Keratinocyte (primary cell): Measurements from ENCODE around the gene PARVA. TPM values are rescaled to one million over a fixed set of nuclear protein-coding genes. Genes with fewer than 3 reads are reported as not detected.
A peak's percentile ranks its signal among the peaks of the same experiment; 100 is the strongest.

Experiments used
- DNase-seq: peaks from one replicate; pipeline ENCODE4 v3.0.0-alpha.2; 2011; ENCODE audit warnings: low read depth, missing footprints, low spot score
- FAIRE-seq: peaks from 2 replicates; lab custom pipeline; 2011; peaks lifted over from hg19 to GRCh38; lab: Jason Lieb, UNC
- H2AFZ ChIP-seq: 2 replicates; pipeline ENCODE4 v1.6.0; 2012; ENCODE audit warnings: low read length, control low read depth, inconsistent platforms; ENCODE audit not compliant: control insufficient read depth
- H3K27ac ChIP-seq: 2 replicates; pipeline ENCODE4 v1.5.1; 2011; ENCODE audit warnings: low read length; ENCODE audit not compliant: control insufficient read depth, insufficient read depth
- H3K27me3 ChIP-seq: 3 replicates; pipeline ENCODE4 v1.6.0; 2011; ENCODE audit warnings: low read length; ENCODE audit not compliant: control insufficient read depth, insufficient read depth; ENCODE audit errors: extremely low read depth
- H3K36me3 ChIP-seq, 2 experiments: 2 replicates in 1 of 2; 3 replicates in 1 of 2; pipeline ENCODE4 v1.5.1; 2011; ENCODE audit warnings: low read length in 2 of 2, mild to moderate bottlenecking in 1 of 2; ENCODE audit not compliant: control insufficient read depth in 2 of 2, insufficient read depth in 2 of 2; ENCODE audit errors: extremely low read depth in 1 of 2
- H3K4me1 ChIP-seq: 3 replicates; pipeline ENCODE4 v1.5.1; 2011; ENCODE audit warnings: low read length; ENCODE audit not compliant: control insufficient read depth, insufficient read depth; ENCODE audit errors: extremely low read depth
- H3K4me2 ChIP-seq: 3 replicates; pipeline ENCODE4 v1.6.0; 2011; ENCODE audit warnings: low read depth, low read length; ENCODE audit not compliant: control insufficient read depth, insufficient read depth; ENCODE audit errors: extremely low read depth
- H3K4me3 ChIP-seq, 3 experiments: fragments of 200-600 bp in 1 of 3; sonication (generic) in 1 of 3; 2 replicates in 2 of 3; 3 replicates in 1 of 3; pipeline ENCODE4 v1.5.1; 2011 to 2016; ENCODE audit warnings: low read length in 3 of 3, mild to moderate bottlenecking in 3 of 3, control low read depth in 2 of 3, inconsistent platforms in 1 of 3, low read depth in 1 of 3, mixed read lengths in 1 of 3, mixed run types in 1 of 3, moderate library complexity in 1 of 3; ENCODE audit not compliant: control insufficient read depth in 2 of 3, insufficient read depth in 2 of 3; ENCODE audit errors: extremely low read depth in 1 of 3
- H3K79me2 ChIP-seq: 2 replicates; pipeline ENCODE4 v1.6.0; 2012; ENCODE audit warnings: low read length; ENCODE audit not compliant: control insufficient read depth, insufficient read depth
- H3K9ac ChIP-seq: 3 replicates; pipeline ENCODE4 v1.6.0; 2011; ENCODE audit warnings: low read length; ENCODE audit not compliant: control insufficient read depth, insufficient read depth; ENCODE audit errors: extremely low read depth
- H3K9me1 ChIP-seq: 3 replicates; pipeline ENCODE4 v1.6.0; 2011; ENCODE audit warnings: low read length; ENCODE audit not compliant: control insufficient read depth, insufficient read depth; ENCODE audit errors: extremely low read depth
- H3K9me3 ChIP-seq: 2 replicates; pipeline ENCODE4 v1.5.1; 2012; ENCODE audit warnings: low read depth, low read length; ENCODE audit not compliant: control insufficient read depth
- H4K20me1 ChIP-seq: 3 replicates; pipeline ENCODE4 v1.6.0; 2011; ENCODE audit warnings: low read length; ENCODE audit not compliant: control insufficient read depth, insufficient read depth; ENCODE audit errors: extremely low read depth
- EZH2 ChIP-seq: IDR thresholded peaks from one replicate; pipeline ENCODE4 v1.6.1; 2012; ENCODE audit warnings: inconsistent platforms, mild to moderate bottlenecking, low read length, moderate library complexity
- dilution Hi-C: fragments of 300-500 bp; cut with MboI; formaldehyde crosslinking; loops from one replicate; pipeline ENCODE4 v1.7.0; 2020; ENCODE audit warnings: low sequenced_read_pairs; ENCODE audit not compliant: extremely low pct_ligation_motif_present
- polyA plus RNA-seq, 5 experiments: library from polyadenylated mRNA; depleted of rRNA in 3 of 5; stranded (reverse) in 3 of 5; stranded (forward) in 1 of 5; unstranded in 1 of 5; fragments of >200 nt; gene quantifications; 1 replicate in 1 of 5; 2 replicates in 3 of 5; 3 replicates in 1 of 5; pipeline versions ENCODE4 v1.2.1 to v1.2.3, GENCODE V29; 2011 to 2012; ENCODE audit warnings: missing spikeins in 2 of 5, low read depth in 1 of 5, low replicate concordance in 1 of 5
- TF ChIP-seq, protein P1 (sequence below), 3 experiments: IDR thresholded peaks in 1 of 3; conservative IDR thresholded peaks in 1 of 3; optimal IDR thresholded peaks in 1 of 3; 2 replicates in 2 of 3; 3 replicates in 1 of 3; pipeline versions ENCODE3 to v1.5.1; 2011; ENCODE audit warnings: low read length in 3 of 3, mild to moderate bottlenecking in 3 of 3, moderate library complexity in 2 of 3, control low read depth in 1 of 3, inconsistent platforms in 1 of 3; ENCODE audit not compliant: insufficient read depth in 2 of 3; ENCODE audit errors: extremely low read depth in 1 of 3

The PARVA gene
- polyA plus RNA-seq, 1 donor (not counting 4 experiments of a cell fraction or from before 2014, with no cell fraction given), result 28.9 TPM

DNA sequence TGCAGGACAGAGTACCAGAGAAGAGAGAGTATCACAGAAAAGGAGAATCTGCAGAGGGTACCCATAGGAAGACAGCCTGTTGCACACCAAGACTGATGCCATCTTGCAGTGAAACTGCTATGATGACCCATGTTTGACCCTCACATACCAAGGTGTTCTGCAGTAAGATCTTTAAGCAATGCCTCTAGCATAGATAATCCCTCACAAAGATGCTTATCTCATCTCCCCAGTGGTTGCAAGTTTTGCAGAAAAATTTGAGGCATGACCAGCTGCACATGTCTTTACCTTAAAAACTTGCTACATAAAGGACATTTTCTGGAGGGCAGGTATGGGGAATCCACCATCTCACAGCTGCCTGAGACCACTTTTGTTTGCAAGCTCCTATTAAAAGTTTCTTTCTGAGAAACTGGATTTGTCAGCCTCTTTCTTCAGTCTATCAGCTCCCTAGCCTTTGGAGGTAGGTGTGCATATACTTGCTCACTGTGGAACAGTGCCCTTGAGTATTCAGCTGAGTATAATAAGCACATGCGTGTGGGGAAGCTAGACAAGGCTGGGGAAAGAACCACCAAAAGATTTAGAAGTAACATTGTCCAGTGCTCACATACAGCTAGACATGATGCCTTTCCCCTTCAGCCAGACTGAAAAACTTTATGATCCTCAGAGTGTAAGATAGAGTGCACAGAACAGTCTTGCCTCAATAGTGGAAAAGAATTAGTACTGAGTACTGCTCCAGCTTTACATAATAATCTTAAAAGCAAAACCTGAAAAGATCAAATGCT, 196.5 kb downstream of the PARVA start:
- Histone ChIP-seq H3K9me1 (no peaks in the 10 kb centered on the region), H3K4me1 (no peaks in the 10 kb centered on the region), H2AFZ (no peak overlapping the region), H3K9me3 (no peaks in the 10 kb centered on the region), H3K36me3 (no peaks in the 10 kb centered on the region), H3K27ac (no peak overlapping the region), H3K79me2 (no peaks in the 10 kb centered on the region), H3K27me3 (peaks cover 11% of the 10 kb centered on the region), H3K4me2 (no peak overlapping the region), H4K20me1 (no peaks in the 10 kb centered on the region), H3K9ac (no peak overlapping the region), H3K4me3 (no peak overlapping the region)
- TF ChIP-seq, protein P1, sequence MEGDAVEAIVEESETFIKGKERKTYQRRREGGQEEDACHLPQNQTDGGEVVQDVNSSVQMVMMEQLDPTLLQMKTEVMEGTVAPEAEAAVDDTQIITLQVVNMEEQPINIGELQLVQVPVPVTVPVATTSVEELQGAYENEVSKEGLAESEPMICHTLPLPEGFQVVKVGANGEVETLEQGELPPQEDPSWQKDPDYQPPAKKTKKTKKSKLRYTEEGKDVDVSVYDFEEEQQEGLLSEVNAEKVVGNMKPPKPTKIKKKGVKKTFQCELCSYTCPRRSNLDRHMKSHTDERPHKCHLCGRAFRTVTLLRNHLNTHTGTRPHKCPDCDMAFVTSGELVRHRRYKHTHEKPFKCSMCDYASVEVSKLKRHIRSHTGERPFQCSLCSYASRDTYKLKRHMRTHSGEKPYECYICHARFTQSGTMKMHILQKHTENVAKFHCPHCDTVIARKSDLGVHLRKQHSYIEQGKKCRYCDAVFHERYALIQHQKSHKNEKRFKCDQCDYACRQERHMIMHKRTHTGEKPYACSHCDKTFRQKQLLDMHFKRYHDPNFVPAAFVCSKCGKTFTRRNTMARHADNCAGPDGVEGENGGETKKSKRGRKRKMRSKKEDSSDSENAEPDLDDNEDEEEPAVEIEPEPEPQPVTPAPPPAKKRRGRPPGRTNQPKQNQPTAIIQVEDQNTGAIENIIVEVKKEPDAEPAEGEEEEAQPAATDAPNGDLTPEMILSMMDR (optimal IDR thresholded peaks at IDR 0.05 in 1 of 3, IDR thresholded peaks at IDR 0.05 in 1 of 3, conservative IDR thresholded peaks at IDR 0.05 in 1 of 3; ENCODE audit: extremely low read depth in 1 of 3, insufficient read depth in 2 of 3, low read length in 3 of 3), result no peak
- TF ChIP-seq EZH2, result no peak
- dilution Hi-C loops, result no loop called here
- peak; percentile 55 for FAIRE-seq
- DNase-seq, result no peak

DNA sequence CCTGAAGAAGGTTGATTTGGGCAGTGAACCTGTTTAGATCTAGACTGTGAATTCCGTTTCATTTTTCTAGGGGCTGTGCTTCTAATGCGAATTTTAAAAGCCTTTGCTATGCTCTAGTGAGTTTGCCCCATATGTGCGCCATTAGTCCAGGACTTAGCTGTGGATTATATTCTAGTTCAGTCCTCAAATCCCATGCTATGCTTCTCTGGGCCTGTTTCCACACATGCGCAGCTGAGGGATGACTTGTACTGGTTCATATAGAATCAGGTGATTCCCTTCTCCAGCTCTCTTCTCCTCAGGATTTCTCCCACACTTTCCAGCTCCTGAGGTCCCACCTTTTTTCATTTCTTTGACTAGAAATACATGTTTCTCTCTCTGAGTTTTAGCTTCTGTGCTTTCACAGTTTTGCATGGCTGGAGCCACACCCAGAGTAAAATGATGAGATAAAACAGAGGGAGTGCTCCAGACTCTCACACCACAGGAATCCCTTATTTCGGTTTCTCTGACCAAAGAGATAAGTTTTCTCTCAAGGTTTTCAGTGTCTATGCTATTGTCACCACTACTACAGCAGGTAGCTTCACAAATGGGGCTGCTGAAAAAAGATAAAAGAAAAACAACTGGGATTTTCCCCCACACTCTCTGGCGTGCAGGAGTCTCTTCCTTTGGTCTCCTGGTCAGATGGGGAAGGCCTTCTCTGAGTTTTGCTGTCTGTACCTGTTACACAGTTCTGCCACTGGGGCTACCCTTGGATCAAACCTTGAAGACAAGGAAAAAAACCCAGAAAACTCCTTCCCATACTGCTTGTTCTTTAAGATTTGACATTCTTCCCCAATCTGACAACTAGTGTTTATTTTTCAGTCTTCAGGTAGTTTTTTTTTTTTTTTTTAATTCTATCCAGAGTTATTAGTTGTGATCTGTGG, 200.6 kb downstream of the PARVA start:
- H3K27me3 ChIP-seq, result peaks cover 6% of the 10 kb centered on the region
- no peak for FAIRE-seq
- H3K4me3 ChIP-seq, result no peak overlapping the region
- H3K4me2 ChIP-seq, result no peak overlapping the region
- no peaks in the 10 kb centered on the region for H3K9me1 ChIP-seq
- H3K36me3 ChIP-seq, result no peaks in the 10 kb centered on the region
- H3K9me3 ChIP-seq, result no peaks in the 10 kb centered on the region
- no peak overlapping the region for H2AFZ ChIP-seq
- no peak overlapping the region for H3K9ac ChIP-seq
- no peaks in the 10 kb centered on the region for H3K79me2 ChIP-seq
- H3K4me1 ChIP-seq, result peaks cover 8% of the 10 kb centered on the region
- TF ChIP-seq, protein P1 (optimal IDR thresholded peaks at IDR 0.05 in 1 of 3, IDR thresholded peaks at IDR 0.05 in 1 of 3, conservative IDR thresholded peaks at IDR 0.05 in 1 of 3; ENCODE audit: extremely low read depth in 1 of 3, insufficient read depth in 2 of 3, low read length in 3 of 3), result no peak
- no peak for TF ChIP-seq EZH2
- DNase-seq, result no peak
- dilution Hi-C loops, result no loop called here
- H3K27ac ChIP-seq, result no peak overlapping the region
- no peaks in the 10 kb centered on the region for H4K20me1 ChIP-seq
